HG03108 (cell line): ENCODE data around the gene PRAMEF4.
"Not testable (repeated sequence)": the region's sequence is repeated elsewhere in the genome, so short reads cannot be mapped to it uniquely, and the experiment has no call there.

Experiments
- ATAC-seq: cut with Tn5 transposase; IDR thresholded peaks from one replicate; pipeline ENCODE4 v1.9.1; 2021; ENCODE audit warnings: moderate library complexity; ENCODE audit not compliant: unreplicated experiment

Gene PRAMEF4

DNA sequence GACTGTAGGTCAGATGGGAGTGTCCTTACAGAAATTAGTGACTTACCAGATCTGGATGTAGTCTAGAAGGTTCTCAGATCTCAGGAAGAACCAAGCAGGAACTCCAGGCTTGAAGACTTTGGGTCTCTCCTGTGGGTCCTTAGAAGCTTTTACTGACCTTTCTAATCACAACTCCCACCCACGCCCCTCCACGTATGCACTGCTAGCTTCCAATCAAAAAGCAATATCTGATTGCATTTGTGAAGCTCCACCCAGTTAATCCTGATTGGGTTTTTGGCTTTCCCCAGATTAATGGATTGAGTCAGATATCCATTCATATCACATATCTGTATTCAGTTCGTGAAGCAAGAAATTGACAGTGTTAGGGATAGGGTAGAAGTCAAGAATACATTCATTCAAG, at the start of gene PRAMEF4:
PRAMEF4 (minus strand) TSS at position 101 of the 400 bp plus-strand sequence. CDS start 2,807 bp downstream, outside the sequence.
- not testable (repeated sequence) for ATAC-seq

DNA sequence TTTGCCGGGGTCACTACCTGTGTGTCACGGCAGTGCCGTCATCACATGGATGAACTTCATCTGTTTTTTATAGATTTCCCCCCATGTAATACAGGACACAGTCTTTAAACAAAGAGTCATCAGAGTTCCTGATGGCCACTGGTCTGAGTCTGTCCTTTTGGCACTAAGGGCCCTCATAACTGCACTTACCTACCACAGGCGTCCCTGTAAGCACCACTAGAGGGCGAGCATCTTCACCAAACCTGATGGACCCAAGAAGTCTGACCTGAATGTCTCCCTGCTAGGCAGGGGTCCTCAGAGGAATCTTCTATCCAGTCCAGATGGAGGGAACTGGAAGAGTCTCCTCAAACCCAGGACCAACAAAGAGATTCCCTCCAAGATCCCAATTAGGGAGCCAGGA, 38.4 kb upstream of the PRAMEF4 start:
- ATAC-seq = not testable (repeated sequence)

- not testable (repeated sequence) for ATAC-seq
Measured at GRCh38 chr1:12921749-12922148, 35.7 kb upstream of the PRAMEF4 start.

DNA sequence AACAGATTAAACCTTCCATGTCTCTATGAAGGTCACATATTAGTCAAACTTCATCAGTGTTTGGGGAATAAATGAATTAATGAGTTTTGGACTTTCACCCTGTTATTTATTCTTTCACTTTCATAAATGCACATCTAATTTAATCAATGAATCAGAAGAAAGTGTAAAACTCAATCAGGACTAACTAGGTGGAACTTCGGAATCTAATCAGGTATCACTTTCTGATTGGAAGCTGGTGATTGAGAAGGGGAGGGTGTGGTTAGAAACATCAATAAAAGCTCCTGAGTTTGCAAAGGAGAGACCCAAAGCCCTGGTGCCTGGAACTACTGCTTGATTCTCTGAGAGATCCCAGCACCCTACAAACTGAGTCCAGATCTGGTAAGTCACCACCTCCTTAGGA, 30.3 kb upstream of the PRAMEF4 start, which contains the start of gene PRAMEF7:
PRAMEF7 (plus strand) TSS at position 301 of the 400 bp plus-strand sequence. CDS start 1,083 bp downstream, outside the sequence.
- not testable (repeated sequence) for ATAC-seq

DNA sequence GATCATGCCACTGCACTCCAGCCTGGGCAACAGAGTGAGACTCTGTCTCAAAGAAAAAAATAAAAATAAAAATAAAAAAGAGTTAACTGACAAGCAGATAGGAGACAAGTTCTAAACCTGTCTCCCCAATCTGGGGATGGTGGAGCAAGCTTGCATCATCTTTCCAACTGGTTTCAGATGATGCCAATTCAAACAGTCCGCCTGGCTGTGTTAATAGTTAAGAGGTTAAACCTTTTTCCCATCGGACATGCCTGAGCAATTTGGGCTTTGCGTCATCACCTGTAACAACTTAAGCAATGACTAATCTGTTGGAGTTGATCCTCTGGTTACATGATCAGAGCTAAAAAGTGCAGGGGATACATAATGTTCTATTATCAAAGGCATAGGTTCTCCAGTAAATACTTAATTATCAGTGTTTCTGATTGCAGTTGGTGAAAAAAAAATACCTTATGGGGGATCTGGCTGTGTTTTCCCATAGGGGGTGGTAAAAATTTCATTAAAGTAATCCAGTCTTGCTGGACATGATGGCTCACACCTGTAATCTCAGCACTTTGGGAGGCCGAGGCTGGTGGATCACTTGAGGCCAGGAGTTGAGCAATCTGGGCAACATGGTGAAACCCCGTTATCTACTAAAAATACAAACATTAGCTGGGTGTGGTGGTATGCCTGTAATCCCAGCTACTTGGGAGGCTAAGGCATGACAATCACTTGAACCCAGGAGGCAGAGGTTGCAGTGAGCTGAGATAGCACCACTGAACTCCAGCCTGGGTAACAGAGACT, 18.0 kb upstream of the PRAMEF4 start:
- ATAC-seq = not testable (repeated sequence)

DNA sequence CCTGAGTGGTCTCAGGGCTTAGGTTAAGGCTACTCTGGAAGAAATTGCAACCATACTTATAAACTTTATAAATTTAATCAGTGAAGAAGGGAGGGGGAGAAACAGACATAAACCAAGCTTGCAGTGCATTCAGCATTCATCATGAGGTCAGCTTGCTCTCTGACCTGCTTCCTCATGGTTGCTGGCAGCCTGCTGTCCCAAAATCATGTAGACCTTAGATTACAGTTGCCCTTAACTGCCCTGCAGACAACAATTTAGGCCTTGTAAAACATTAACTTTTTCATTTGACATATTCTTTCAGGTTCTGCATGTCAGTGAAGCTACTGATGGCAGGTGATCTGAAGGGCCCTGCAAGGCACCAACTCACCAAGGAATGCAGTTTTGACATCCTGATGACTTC, 13.2 kb upstream of the PRAMEF4 start:
- not testable (repeated sequence) for ATAC-seq

GRCh38 chr1:12898170-12898569, 12.2 kb upstream of the PRAMEF4 start, which contains the start of gene PRAMEF10:
TSS of gene PRAMEF10 (minus strand) at chr1:12898270. CDS start at chr1:12895847, 2,423 bp downstream.
- not testable (repeated sequence) for ATAC-seq

DNA sequence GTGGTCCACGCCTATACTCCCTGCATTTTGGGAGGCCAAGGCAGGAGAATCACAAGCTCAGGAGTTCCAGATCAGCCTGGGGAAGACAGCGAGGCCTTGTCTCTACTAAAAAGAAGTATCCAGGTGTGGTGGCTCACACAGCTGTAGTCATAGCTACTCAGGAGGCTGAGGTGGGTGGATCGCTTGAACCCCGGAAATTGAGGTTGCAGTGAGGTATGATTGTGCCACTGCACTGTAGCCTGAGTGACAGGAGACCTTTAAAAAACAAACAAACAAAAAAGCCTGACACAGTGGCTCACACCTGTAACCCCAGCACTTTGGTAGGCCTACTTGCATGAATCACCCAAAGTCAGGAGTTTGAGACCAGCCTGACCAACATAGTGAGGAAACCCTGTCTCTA, 7.5 kb downstream of the PRAMEF4 start:
- ATAC-seq = not testable (repeated sequence)

- ATAC-seq = not testable (repeated sequence)
Measured at GRCh38 chr1:12863131-12863880, 22.7 kb downstream of the PRAMEF4 start.

GRCh38 chr1:12856786-12857185, 29.2 kb downstream of the PRAMEF4 start, which contains the start of gene PRAMEF2:
TSS of gene PRAMEF2 (plus strand) at chr1:12857086. CDS start at chr1:12859010, 1,924 bp downstream.
- ATAC-seq = not testable (repeated sequence)

GRCh38 chr1:12851779-12852178, 34.2 kb downstream of the PRAMEF4 start:
- ATAC-seq = no peak

DNA sequence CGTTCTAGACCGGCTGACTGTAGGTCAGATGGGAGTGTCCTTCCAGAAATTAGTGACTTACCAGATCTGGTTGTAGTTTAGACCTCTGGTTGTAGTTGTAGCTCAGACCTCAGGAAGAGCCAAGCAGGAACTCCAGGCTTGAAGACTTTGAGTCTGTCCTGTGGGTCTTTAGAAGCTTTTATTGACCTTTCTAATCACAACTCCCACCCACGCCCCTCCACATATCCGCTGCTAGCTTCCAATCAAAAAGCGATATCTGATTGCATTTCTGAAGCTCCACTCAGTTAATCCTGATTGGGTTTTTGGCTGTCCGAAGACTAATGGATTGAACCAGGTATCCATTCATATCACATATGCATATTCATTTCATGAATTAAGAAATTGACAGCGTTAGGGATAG, 37.4 kb downstream of the PRAMEF4 start, which contains the start of gene HNRNPCL1:
HNRNPCL1 (minus strand) TSS at position 101 of the 400 bp plus-strand sequence. CDS start 431 bp downstream, outside the sequence.
- ATAC-seq = not testable (repeated sequence)

- ATAC-seq = not testable (repeated sequence)
Measured at GRCh38 chr1:12833251-12833650, 52.8 kb downstream of the PRAMEF4 start.

DNA sequence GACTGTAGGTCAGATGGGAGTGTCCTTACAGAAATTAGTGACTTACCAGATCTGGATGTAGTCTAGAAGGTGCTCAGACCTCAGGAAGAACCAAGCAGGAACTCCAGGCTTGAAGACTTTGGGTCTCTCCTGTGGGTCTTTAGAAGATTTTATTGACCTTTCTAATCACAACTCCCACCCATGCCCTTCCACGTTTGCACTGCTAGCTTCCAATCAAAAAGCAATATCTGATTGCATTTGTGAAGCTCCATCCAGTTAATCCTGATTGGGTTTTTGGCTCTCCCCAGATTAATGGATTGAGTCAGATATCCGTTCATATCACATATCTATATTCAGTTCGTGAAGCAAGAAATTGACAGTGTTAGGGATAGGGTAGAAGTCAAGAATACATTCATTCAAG, 54.7 kb downstream of the PRAMEF4 start, which contains the start of gene PRAMEF11:
PRAMEF11 (minus strand) TSS at position 101 of the 400 bp plus-strand sequence. CDS start 2,621 bp downstream, outside the sequence.
- not testable (repeated sequence) for ATAC-seq
